ENCODE measurements around the gene SH2D2A.

SH2D2A gene

GRCh38 chr1:156856282-156856785 is 39.7 kb upstream of the SH2D2A start:
- TF ChIP-seq ZFX (IDR thresholded peaks at IDR 0.05) (no peak), CTCF (conservative IDR thresholded peaks at IDR 0.05) (no peak)
- H3K27ac ChIP-seq, result no peak overlapping the region

- no peak overlapping the region for H3K27ac ChIP-seq
- TF ChIP-seq ZFX (IDR thresholded peaks at IDR 0.05), result no peak
- TF ChIP-seq CTCF (conservative IDR thresholded peaks at IDR 0.05), result no peak
Measured at GRCh38 chr1:156854634-156855033, 38.0 kb upstream of the SH2D2A start.

- no peak overlapping the region for H3K27ac ChIP-seq
- TF ChIP-seq ZFX (IDR thresholded peaks at IDR 0.05) (no peak), CTCF (conservative IDR thresholded peaks at IDR 0.05) (no peak)
Measured at GRCh38 chr1:156853761-156854160, 37.1 kb upstream of the SH2D2A start.

- no peak for TF ChIP-seq CTCF (conservative IDR thresholded peaks at IDR 0.05)
- TF ChIP-seq ZFX (IDR thresholded peaks at IDR 0.05), result peak; percentile 20; the same call in 1 of the 2 replicates
- no peak overlapping the region for H3K27ac ChIP-seq
Measured at GRCh38 chr1:156852418-156852874, 35.8 kb upstream of the SH2D2A start.

GRCh38 chr1:156851779-156852417 is 35.2 kb upstream of the SH2D2A start:
- TF ChIP-seq ZFX (IDR thresholded peaks at IDR 0.05) (no peak), CTCF (conservative IDR thresholded peaks at IDR 0.05) (no peak)
- no peak overlapping the region for H3K27ac ChIP-seq

- TF ChIP-seq CTCF (conservative IDR thresholded peaks at IDR 0.05) (no peak), ZFX (IDR thresholded peaks at IDR 0.05) (no peak)
- H3K27ac ChIP-seq, result no peak overlapping the region
Measured at GRCh38 chr1:156849151-156849496, 32.5 kb upstream of the SH2D2A start.

GRCh38 chr1:156848461-156849150 is 32.0 kb upstream of the SH2D2A start:
- no peak overlapping the region for H3K27ac ChIP-seq
- TF ChIP-seq ZFX (IDR thresholded peaks at IDR 0.05) (no peak), CTCF (conservative IDR thresholded peaks at IDR 0.05) (no peak)
